Nephron (organoid): ENCODE results near the gene RRP9.

Source experiments
- H3K27ac Mint-ChIP-seq, 3 experiments: 2 replicates each; pipeline ENCODE4 v1.8.0; 2020; ENCODE audit warnings: mixed read lengths in 3 of 3, mild to moderate bottlenecking in 2 of 3, moderate library complexity in 1 of 3
- H3K27me3 Mint-ChIP-seq: 2 replicates; pipeline ENCODE4 v1.8.0; 2021; ENCODE audit warnings: low read depth, mild to moderate bottlenecking, moderate library complexity, mixed read lengths
- H3K36me3 Mint-ChIP-seq: 2 replicates; pipeline ENCODE4 v1.8.0; 2020; ENCODE audit warnings: low read depth, mixed read lengths
- H3K4me1 Mint-ChIP-seq: 2 replicates; pipeline ENCODE4 v1.8.0; 2020; ENCODE audit warnings: mixed read lengths
- H3K4me3 Mint-ChIP-seq, 3 experiments: 2 replicates each; pipeline ENCODE4 v1.8.0; 2020; ENCODE audit warnings: mild to moderate bottlenecking in 3 of 3, mixed read lengths in 3 of 3, moderate library complexity in 2 of 3
- H3K9me3 Mint-ChIP-seq: 2 replicates; pipeline ENCODE4 v1.8.0; 2020; ENCODE audit warnings: mixed read lengths
- TF ChIP-seq, protein P1 (sequence below), 3 experiments: fragments of 200-600 bp; sonication (generic); IDR thresholded peaks; one replicate each; pipeline ENCODE4 v1.5.0; 2021; ENCODE audit warnings: antibody characterized with exemption in 3 of 3; ENCODE audit not compliant: unreplicated experiment in 3 of 3

The RRP9 gene

DNA sequence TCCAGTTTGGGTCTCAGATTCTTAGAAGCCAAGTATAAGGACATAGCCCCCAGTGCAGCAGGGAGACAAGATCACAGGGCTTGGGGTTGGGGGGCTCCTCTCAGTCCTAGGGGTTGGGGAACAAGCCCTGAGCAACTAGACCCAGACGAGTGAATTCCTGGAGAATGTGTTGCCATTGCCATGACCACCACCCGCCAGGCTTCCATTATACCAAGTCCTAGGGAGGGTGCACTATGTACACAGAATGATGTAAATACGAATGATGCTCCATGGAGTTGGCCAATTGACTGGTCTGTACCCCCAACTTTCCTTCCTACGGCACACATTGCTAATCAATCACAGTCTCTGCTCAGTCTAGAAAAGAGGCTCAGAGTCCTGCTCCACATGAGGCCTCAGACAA is 47.3 kb downstream of the RRP9 start:
- Mint-ChIP-seq H3K27me3 (peaks cover 19% of the 10 kb centered on the region), H3K4me3 (no peak overlapping the region), H3K4me1 (no peaks in the 10 kb centered on the region), H3K36me3 (no peaks in the 10 kb centered on the region), H3K9me3 (no peaks in the 10 kb centered on the region), H3K27ac (no peak overlapping the region)
- TF ChIP-seq, protein P1, sequence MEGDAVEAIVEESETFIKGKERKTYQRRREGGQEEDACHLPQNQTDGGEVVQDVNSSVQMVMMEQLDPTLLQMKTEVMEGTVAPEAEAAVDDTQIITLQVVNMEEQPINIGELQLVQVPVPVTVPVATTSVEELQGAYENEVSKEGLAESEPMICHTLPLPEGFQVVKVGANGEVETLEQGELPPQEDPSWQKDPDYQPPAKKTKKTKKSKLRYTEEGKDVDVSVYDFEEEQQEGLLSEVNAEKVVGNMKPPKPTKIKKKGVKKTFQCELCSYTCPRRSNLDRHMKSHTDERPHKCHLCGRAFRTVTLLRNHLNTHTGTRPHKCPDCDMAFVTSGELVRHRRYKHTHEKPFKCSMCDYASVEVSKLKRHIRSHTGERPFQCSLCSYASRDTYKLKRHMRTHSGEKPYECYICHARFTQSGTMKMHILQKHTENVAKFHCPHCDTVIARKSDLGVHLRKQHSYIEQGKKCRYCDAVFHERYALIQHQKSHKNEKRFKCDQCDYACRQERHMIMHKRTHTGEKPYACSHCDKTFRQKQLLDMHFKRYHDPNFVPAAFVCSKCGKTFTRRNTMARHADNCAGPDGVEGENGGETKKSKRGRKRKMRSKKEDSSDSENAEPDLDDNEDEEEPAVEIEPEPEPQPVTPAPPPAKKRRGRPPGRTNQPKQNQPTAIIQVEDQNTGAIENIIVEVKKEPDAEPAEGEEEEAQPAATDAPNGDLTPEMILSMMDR (IDR thresholded peaks at IDR 0.05; ENCODE audit: unreplicated experiment in 3 of 3): no peak

DNA sequence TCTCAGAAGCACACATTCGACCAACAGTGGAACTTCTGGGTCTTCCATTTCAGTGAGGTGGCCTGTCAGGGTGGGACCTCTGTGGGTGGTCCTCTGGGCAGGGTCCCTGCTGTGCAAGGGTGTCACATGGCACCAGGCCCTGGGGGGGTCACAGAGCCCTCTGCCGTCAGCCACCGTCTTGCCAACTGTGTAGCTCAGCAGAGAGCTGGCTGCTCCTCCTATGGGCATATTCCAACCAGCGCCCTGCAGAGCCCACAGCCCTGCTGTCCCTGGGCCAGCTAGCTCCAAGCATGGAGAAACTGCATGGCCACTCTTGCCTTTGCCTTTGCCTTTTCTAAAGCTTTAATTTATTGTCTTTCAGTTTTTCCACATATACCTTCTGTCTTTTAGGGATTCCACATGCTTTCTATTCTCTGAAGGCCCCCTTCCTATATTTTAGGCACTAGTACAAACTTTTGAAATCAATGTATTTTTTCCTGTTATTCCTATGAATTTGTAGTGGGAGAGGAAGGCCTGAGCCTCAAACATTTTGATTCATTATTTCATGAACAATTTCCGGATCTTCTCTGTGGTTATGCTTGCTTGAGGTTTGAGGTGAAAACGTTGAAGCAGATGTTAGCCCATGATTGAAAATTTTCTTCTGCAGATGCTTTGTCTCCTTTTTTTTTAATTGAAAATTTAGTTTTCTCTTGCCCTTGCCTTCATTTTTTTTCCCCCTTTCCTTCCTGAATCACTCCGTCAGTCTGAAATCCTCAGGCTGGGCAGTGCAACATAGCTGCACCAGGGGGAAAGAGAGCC is 50.3 kb downstream of the RRP9 start:
- Mint-ChIP-seq H3K4me3 (no peak overlapping the region), H3K36me3 (no peaks in the 10 kb centered on the region), H3K27me3 (peaks cover 6% of the 10 kb centered on the region), H3K27ac (no peak overlapping the region), H3K9me3 (no peaks in the 10 kb centered on the region), H3K4me1 (no peaks in the 10 kb centered on the region)
- TF ChIP-seq, protein P1 (IDR thresholded peaks at IDR 0.05; ENCODE audit: unreplicated experiment in 3 of 3): no peak

DNA sequence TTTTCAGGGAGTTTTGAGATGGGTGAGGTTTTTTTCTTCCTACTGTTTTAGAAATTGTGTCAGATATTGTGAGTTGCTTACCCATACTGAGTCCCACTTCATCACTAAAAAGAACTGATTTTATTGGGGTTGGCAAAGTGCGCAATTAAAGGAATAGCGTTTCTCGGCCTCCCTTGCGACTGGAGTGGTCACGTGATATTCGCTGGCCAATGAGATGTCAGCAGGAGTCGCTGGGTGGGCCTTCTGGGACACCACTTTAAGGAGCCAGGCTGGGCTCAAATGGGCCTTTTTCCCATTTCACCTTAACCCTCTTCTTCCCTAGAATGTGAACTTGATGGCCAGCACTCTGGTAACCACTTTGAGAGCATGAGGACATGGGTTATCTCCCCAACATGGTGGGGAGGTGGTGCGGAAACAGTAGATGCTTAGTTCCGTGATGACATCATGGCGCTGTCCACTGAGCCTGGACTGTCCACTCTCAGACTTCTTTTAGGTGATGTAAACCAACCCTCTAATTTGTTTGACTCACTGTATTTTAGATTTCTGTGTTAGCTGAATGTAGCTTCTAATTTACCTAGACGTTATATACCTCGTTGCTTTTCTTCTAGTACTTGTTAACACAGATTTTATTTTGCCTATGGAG is 53.1 kb downstream of the RRP9 start:
- peaks cover 6% of the 10 kb centered on the region for H3K27me3 Mint-ChIP-seq
- H3K27ac Mint-ChIP-seq: no peak overlapping the region
- no peaks in the 10 kb centered on the region for H3K36me3 Mint-ChIP-seq
- TF ChIP-seq, protein P1 (IDR thresholded peaks at IDR 0.05; ENCODE audit: unreplicated experiment in 3 of 3): no peak
- no peaks in the 10 kb centered on the region for H3K9me3 Mint-ChIP-seq
- H3K4me1 Mint-ChIP-seq: no peaks in the 10 kb centered on the region
- H3K4me3 Mint-ChIP-seq: no peak overlapping the region

DNA sequence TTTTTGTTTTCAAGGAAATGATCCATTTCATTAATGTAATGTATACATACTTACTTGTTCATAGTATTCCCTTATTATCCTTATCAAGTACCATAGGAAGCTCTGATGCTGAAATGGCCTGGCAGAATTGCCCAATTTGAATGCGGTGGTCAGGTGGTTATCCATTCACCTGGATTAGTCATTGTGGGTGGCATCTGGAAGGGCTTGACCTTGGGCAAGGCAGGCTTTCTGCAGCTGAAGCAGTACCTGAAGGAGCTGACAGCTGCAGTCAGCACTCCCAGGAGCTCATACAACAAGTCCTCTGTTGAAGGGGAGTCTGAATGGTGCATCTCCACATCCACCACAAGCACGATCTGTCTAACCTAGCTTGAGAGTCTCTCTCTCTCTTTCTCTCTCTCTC is 54.1 kb downstream of the RRP9 start:
- no peaks in the 10 kb centered on the region for H3K4me1 Mint-ChIP-seq
- TF ChIP-seq, protein P1 (IDR thresholded peaks at IDR 0.05; ENCODE audit: unreplicated experiment in 3 of 3): no peak
- H3K9me3 Mint-ChIP-seq: no peaks in the 10 kb centered on the region
- H3K4me3 Mint-ChIP-seq: no peak overlapping the region
- peaks cover 6% of the 10 kb centered on the region for H3K27me3 Mint-ChIP-seq
- H3K36me3 Mint-ChIP-seq: no peaks in the 10 kb centered on the region
- H3K27ac Mint-ChIP-seq: no peak overlapping the region

DNA sequence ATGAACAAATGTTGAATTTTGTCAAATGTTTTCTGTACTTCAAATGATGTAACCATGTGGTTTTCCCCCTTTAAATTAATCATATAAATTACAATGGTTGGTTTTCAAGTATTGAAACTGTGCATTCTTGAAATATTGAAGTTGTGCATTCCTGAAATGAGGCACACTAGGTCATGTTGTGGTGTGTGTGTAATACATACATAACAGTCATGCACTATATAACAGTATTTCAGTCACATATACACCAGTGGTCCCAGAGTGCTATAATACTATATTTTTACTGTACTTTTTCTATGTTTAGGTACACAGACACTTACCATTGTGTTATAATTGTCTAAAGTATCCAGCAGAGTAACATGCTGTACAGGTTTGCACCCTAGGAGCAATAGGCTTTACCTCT is 55.3 kb downstream of the RRP9 start:
- TF ChIP-seq, protein P1 (IDR thresholded peaks at IDR 0.05; ENCODE audit: unreplicated experiment in 3 of 3): no peak
- Mint-ChIP-seq H3K4me1 (no peaks in the 10 kb centered on the region), H3K27ac (no peak overlapping the region), H3K9me3 (no peaks in the 10 kb centered on the region), H3K36me3 (no peaks in the 10 kb centered on the region), H3K4me3 (no peak overlapping the region), H3K27me3 (peaks cover 6% of the 10 kb centered on the region)
